Activated T-helper 17 cell treated with anti-CD3 and anti-CD28 coated beads, Interleukin-2, amount 50 U/mL, for 72 hours (primary cell): Measurements from ENCODE around the gene PSMA5. TPM values are rescaled to one million over a fixed set of nuclear protein-coding genes. Genes with fewer than 3 reads are reported as not detected.
"Not testable (repeated sequence)": the region's sequence is repeated elsewhere in the genome, so short reads cannot be mapped to it uniquely, and the experiment has no call there.

Experiments used
- ATAC-seq: fragments of 150-1000 bp; cut with Tn5 transposase; replicated peaks from 2 replicates; pipeline ENCODE4 v1.10.0; 2021; ENCODE audit warnings: mild to moderate bottlenecking, moderate library complexity
- H3K27ac Mint-ChIP-seq: one replicate; pipeline ENCODE4 v1.8.0; 2022; ENCODE audit warnings: mixed read lengths
- H3K27me3 Mint-ChIP-seq: one replicate; pipeline ENCODE4 v1.8.0; 2022; ENCODE audit warnings: mixed read lengths
- H3K36me3 Mint-ChIP-seq: one replicate; pipeline ENCODE4 v1.8.0; 2022; ENCODE audit warnings: low read depth, mild to moderate bottlenecking, mixed read lengths
- H3K4me1 Mint-ChIP-seq: one replicate; pipeline ENCODE4 v1.8.0; 2022; ENCODE audit warnings: mixed read lengths
- H3K4me3 Mint-ChIP-seq: one replicate; pipeline ENCODE4 v1.8.0; 2022; ENCODE audit warnings: mild to moderate bottlenecking, mixed read lengths
- H3K9me3 Mint-ChIP-seq: one replicate; pipeline ENCODE4 v1.8.0; 2022; ENCODE audit warnings: mixed read lengths
- total RNA-seq, 2 donors: library from RNA; stranded (reverse); gene quantifications; one replicate each; pipeline ENCODE4 v1.2.3, GENCODE V29; 2022

Gene PSMA5
- total RNA-seq, 2 donors from 2014 or later, result 106 to 198 TPM

GRCh38 chr1:109445949-109446695 lies 19.9 kb upstream of the PSMA5 start:
- H3K4me1 Mint-ChIP-seq, H3K4me3 Mint-ChIP-seq, H3K27ac Mint-ChIP-seq, H3K36me3 Mint-ChIP-seq, H3K9me3 Mint-ChIP-seq, ATAC-seq: not testable (repeated sequence)
- peaks cover 16% of the 10 kb centered on the region for H3K27me3 Mint-ChIP-seq

GRCh38 chr1:109444346-109444745 lies 18.1 kb upstream of the PSMA5 start:
- no peak for ATAC-seq
- H3K4me3 Mint-ChIP-seq, result no peak overlapping the region
- H3K36me3 Mint-ChIP-seq, result no peaks in the 10 kb centered on the region
- peaks cover 9% of the 10 kb centered on the region for H3K27me3 Mint-ChIP-seq
- H3K27ac Mint-ChIP-seq, result no peak overlapping the region
- H3K4me1 Mint-ChIP-seq, result no peaks in the 10 kb centered on the region
- no peaks in the 10 kb centered on the region for H3K9me3 Mint-ChIP-seq

- no peak overlapping the region for H3K4me3 Mint-ChIP-seq
- H3K4me1 Mint-ChIP-seq, result no peaks in the 10 kb centered on the region
- peaks cover 9% of the 10 kb centered on the region for H3K27me3 Mint-ChIP-seq
- no peaks in the 10 kb centered on the region for H3K36me3 Mint-ChIP-seq
- ATAC-seq, result no peak
- no peak overlapping the region for H3K27ac Mint-ChIP-seq
- no peaks in the 10 kb centered on the region for H3K9me3 Mint-ChIP-seq
These were observed 17.2 kb upstream of the PSMA5 start for GRCh38 chr1:109443476-109443875.

GRCh38 chr1:109441069-109441468 lies 14.8 kb upstream of the PSMA5 start:
- no peak for ATAC-seq
- H3K27me3 Mint-ChIP-seq, result peaks cover 4% of the 10 kb centered on the region
- H3K36me3 Mint-ChIP-seq, result no peaks in the 10 kb centered on the region
- no peaks in the 10 kb centered on the region for H3K4me1 Mint-ChIP-seq
- H3K9me3 Mint-ChIP-seq, result no peaks in the 10 kb centered on the region
- H3K27ac Mint-ChIP-seq, result no peak overlapping the region
- H3K4me3 Mint-ChIP-seq, result no peak overlapping the region

- no peaks in the 10 kb centered on the region for H3K9me3 Mint-ChIP-seq
These were observed 12.6 kb upstream of the PSMA5 start for GRCh38 chr1:109438798-109439297.

GRCh38 chr1:109434484-109434883 lies 8.2 kb upstream of the PSMA5 start:
- no peaks in the 10 kb centered on the region for H3K9me3 Mint-ChIP-seq
- H3K27me3 Mint-ChIP-seq, result peaks cover 6% of the 10 kb centered on the region
- no peaks in the 10 kb centered on the region for H3K4me1 Mint-ChIP-seq
- no peaks in the 10 kb centered on the region for H3K36me3 Mint-ChIP-seq
- H3K27ac Mint-ChIP-seq, result no peak overlapping the region
- no peak overlapping the region for H3K4me3 Mint-ChIP-seq
- no peak for ATAC-seq

More at GRCh38 chr1:109438798-109439297, 12.6 kb upstream of the PSMA5 start:
- peak; percentile 80 for ATAC-seq
- H3K4me3 Mint-ChIP-seq, result no peak overlapping the region
- no peaks in the 10 kb centered on the region for H3K36me3 Mint-ChIP-seq
- H3K27ac Mint-ChIP-seq, result no peak overlapping the region
- H3K4me1 Mint-ChIP-seq, result no peaks in the 10 kb centered on the region
- H3K27me3 Mint-ChIP-seq, result peaks cover 6% of the 10 kb centered on the region

- no peak overlapping the region for H3K4me3 Mint-ChIP-seq
- H3K36me3 Mint-ChIP-seq, result no peaks in the 10 kb centered on the region
- no peak overlapping the region for H3K27ac Mint-ChIP-seq
- H3K27me3 Mint-ChIP-seq, result peaks cover 6% of the 10 kb centered on the region
- H3K9me3 Mint-ChIP-seq, result no peaks in the 10 kb centered on the region
- no peaks in the 10 kb centered on the region for H3K4me1 Mint-ChIP-seq
- ATAC-seq, result no peak
These were observed 7.1 kb upstream of the PSMA5 start for GRCh38 chr1:109433322-109433721.

- Mint-ChIP-seq H3K27me3 (peaks cover 6% of the 10 kb centered on the region), H3K4me3 (no peak overlapping the region)
- ATAC-seq, result no peak
These were observed 6.1 kb upstream of the PSMA5 start for GRCh38 chr1:109432336-109432735.

GRCh38 chr1:109427171-109427467 lies 871 bp upstream of the PSMA5 start:
- peaks cover 36% of the 10 kb centered on the region for H3K36me3 Mint-ChIP-seq
- peak overlapping the region; percentile 39 for H3K27ac Mint-ChIP-seq
- ATAC-seq, result no peak
- peak overlapping the region; percentile 92 for H3K4me3 Mint-ChIP-seq
- no peaks in the 10 kb centered on the region for H3K9me3 Mint-ChIP-seq
- H3K4me1 Mint-ChIP-seq, result peaks cover 20% of the 10 kb centered on the region
- no peaks in the 10 kb centered on the region for H3K27me3 Mint-ChIP-seq

More at GRCh38 chr1:109432336-109432735, 6.1 kb upstream of the PSMA5 start:
- Mint-ChIP-seq H3K4me1 (peaks cover 3% of the 10 kb centered on the region), H3K9me3 (no peaks in the 10 kb centered on the region), H3K27ac (no peak overlapping the region), H3K36me3 (no peaks in the 10 kb centered on the region)

- no peaks in the 10 kb centered on the region for H3K27me3 Mint-ChIP-seq
- H3K36me3 Mint-ChIP-seq, result peaks cover 51% of the 10 kb centered on the region
- peak overlapping the region; percentile 39 for H3K27ac Mint-ChIP-seq
- peak overlapping the region; percentile 92 for H3K4me3 Mint-ChIP-seq
- H3K4me1 Mint-ChIP-seq, result peaks cover 22% of the 10 kb centered on the region
- H3K9me3 Mint-ChIP-seq, result no peaks in the 10 kb centered on the region
- peak; percentile 56 for ATAC-seq
These were observed 612 bp downstream of the PSMA5 start for GRCh38 chr1:109425391-109426280.

GRCh38 chr1:109423498-109423897 lies 2.8 kb downstream of the PSMA5 start:
- no peak for ATAC-seq
- Mint-ChIP-seq H3K27me3 (no peaks in the 10 kb centered on the region), H3K4me1 (peaks cover 22% of the 10 kb centered on the region), H3K27ac (peak overlapping the region; percentile 39), H3K9me3 (no peaks in the 10 kb centered on the region), H3K36me3 (peaks cover 72% of the 10 kb centered on the region), H3K4me3 (peak overlapping the region; percentile 92)

- H3K36me3 Mint-ChIP-seq, result peaks cover 100% of the 10 kb centered on the region
- ATAC-seq, result no peak
- no peaks in the 10 kb centered on the region for H3K9me3 Mint-ChIP-seq
- H3K27me3 Mint-ChIP-seq, result no peaks in the 10 kb centered on the region
- H3K4me3 Mint-ChIP-seq, result no peak overlapping the region
- H3K4me1 Mint-ChIP-seq, result peaks cover 19% of the 10 kb centered on the region
- no peak overlapping the region for H3K27ac Mint-ChIP-seq
These were observed 13.7 kb downstream of the PSMA5 start for GRCh38 chr1:109412551-109412950.

GRCh38 chr1:109404838-109405237 lies 21.4 kb downstream of the PSMA5 start:
- peak overlapping the region; percentile 62 for H3K27ac Mint-ChIP-seq

GRCh38 chr1:109402025-109402424 lies 24.2 kb downstream of the PSMA5 start:
- peaks cover 8% of the 10 kb centered on the region for H3K27me3 Mint-ChIP-seq

More at GRCh38 chr1:109404838-109405237, 21.4 kb downstream of the PSMA5 start:
- Mint-ChIP-seq H3K9me3 (no peaks in the 10 kb centered on the region), H3K36me3 (peaks cover 100% of the 10 kb centered on the region), H3K4me1 (peaks cover 12% of the 10 kb centered on the region), H3K4me3 (peak overlapping the region; percentile 27), H3K27me3 (no peaks in the 10 kb centered on the region)
- peak; percentile 78 for ATAC-seq

More at GRCh38 chr1:109402025-109402424, 24.2 kb downstream of the PSMA5 start:
- Mint-ChIP-seq H3K36me3 (peaks cover 84% of the 10 kb centered on the region), H3K9me3 (no peaks in the 10 kb centered on the region), H3K4me3 (no peak overlapping the region), H3K4me1 (peaks cover 13% of the 10 kb centered on the region), H3K27ac (no peak overlapping the region)
- no peak for ATAC-seq
